A549 (cell line): ENCODE data around the gene STRIP2.

ENCODE experiments used
- BHLHE40 ChIP-seq: IDR thresholded peaks from 2 replicates; pipeline ENCODE4 v1.6.1; 2012; ENCODE audit warnings: low read depth, low read length, inconsistent platforms
- CEBPB ChIP-seq, 2 experiments: fragments of >200 bp in 1 of 2; sonication (Bioruptor Twin) in 1 of 2; formaldehyde crosslinking in 1 of 2; IDR thresholded peaks; 2 replicates each; pipeline ENCODE4 v1.6.1; 2012 to 2016
- EP300 ChIP-seq, 2 experiments: fragments of >200 bp; sonication (Bioruptor Twin); formaldehyde crosslinking; IDR thresholded peaks; 2 replicates in 1 of 2; 3 replicates in 1 of 2; pipeline ENCODE4 v1.6.1; 2016 to 2017
- FOSL2 ChIP-seq, 2 experiments: fragments of 450-650 bp in 1 of 2; fragments of >200 bp in 1 of 2; sonication (Bioruptor Twin) in 1 of 2; formaldehyde crosslinking; IDR thresholded peaks; 2 replicates each; pipeline versions ENCODE4 v1.5.0 to v1.6.1; 2016 to 2020; ENCODE audit warnings: mild to moderate bottlenecking in 1 of 2, moderate library complexity in 1 of 2
- HEYL ChIP-seq: fragments of 250-450 bp; sonication (Bioruptor Pico); IDR thresholded peaks from 2 replicates; pipeline ENCODE4 v1.8.0; 2021; ENCODE audit warnings: mild to moderate bottlenecking, moderate library complexity
- JUNB ChIP-seq: fragments of >200 bp; sonication (Bioruptor Twin); formaldehyde crosslinking; IDR thresholded peaks from 2 replicates; pipeline ENCODE4 v1.6.1; 2016
- MAX ChIP-seq: IDR thresholded peaks from 2 replicates; pipeline ENCODE4 v1.6.1; 2012
- NFE2L2 ChIP-seq: fragments of 150-350 bp; conservative IDR thresholded peaks from 2 replicates; pipeline ENCODE4 v1.6.1; 2014; ENCODE audit warnings: low read length
- POLR2A ChIP-seq: IDR thresholded peaks from 2 replicates; pipeline ENCODE4 v1.6.1; 2012; ENCODE audit warnings: mild to moderate bottlenecking, low read length
- TF ChIP-seq, protein P1 (sequence below): fragments of >200 bp; sonication (Bioruptor Twin); formaldehyde crosslinking; IDR thresholded peaks from 3 replicates; pipeline ENCODE4 v1.5.1; 2016

GRCh38 chr7:129502708-129503685 is 68.8 kb downstream of the STRIP2 start:
- TF ChIP-seq JUNB (no peak), FOSL2 (IDR thresholded peaks at IDR 0.05) (no peak), FOSL2 (CRISPR knock-in tag; IDR thresholded peaks at IDR 0.05) (no peak), MAX (0 out of 2 replicates have a peak, but pooled peaks have one; percentile 39), BHLHE40 (no peak), EP300 (IDR thresholded peaks at IDR 0.05) (no peak), NFE2L2 (no peak), CEBPB (IDR thresholded peaks at IDR 0.05) (no peak), HEYL (CRISPR knock-in tag) (no peak), POLR2A (no peak)
- TF ChIP-seq, protein P1, sequence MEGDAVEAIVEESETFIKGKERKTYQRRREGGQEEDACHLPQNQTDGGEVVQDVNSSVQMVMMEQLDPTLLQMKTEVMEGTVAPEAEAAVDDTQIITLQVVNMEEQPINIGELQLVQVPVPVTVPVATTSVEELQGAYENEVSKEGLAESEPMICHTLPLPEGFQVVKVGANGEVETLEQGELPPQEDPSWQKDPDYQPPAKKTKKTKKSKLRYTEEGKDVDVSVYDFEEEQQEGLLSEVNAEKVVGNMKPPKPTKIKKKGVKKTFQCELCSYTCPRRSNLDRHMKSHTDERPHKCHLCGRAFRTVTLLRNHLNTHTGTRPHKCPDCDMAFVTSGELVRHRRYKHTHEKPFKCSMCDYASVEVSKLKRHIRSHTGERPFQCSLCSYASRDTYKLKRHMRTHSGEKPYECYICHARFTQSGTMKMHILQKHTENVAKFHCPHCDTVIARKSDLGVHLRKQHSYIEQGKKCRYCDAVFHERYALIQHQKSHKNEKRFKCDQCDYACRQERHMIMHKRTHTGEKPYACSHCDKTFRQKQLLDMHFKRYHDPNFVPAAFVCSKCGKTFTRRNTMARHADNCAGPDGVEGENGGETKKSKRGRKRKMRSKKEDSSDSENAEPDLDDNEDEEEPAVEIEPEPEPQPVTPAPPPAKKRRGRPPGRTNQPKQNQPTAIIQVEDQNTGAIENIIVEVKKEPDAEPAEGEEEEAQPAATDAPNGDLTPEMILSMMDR: no peak; the same call in 2 of the 3 replicates
